HL-60 (cell line): ENCODE data around the gene FBXO48.

ENCODE experiments used
- DNase-seq, 2 experiments: peaks; one replicate each; pipeline ENCODE4 v3.0.0-alpha.2; 2010 to 2020; ENCODE audit warnings: low read depth in 1 of 2, low spot score in 1 of 2
- H3K27ac ChIP-seq: fragments of 250-450 bp; sonication (Bioruptor Pico); replicated peaks from 2 replicates; pipeline ENCODE4 v1.5.1; 2020; ENCODE audit warnings: mild to moderate bottlenecking, moderate library complexity
- H3K27me3 ChIP-seq: fragments of 250-450 bp; sonication (Bioruptor Pico); 2 replicates; pipeline ENCODE4 v1.5.1; 2021; ENCODE audit warnings: mild to moderate bottlenecking, moderate library complexity; ENCODE audit not compliant: insufficient read depth, poor library complexity, severe bottlenecking
- H3K4me3 ChIP-seq: replicated peaks from 2 replicates; pipeline ENCODE4 v1.5.1; 2011; ENCODE audit warnings: mild to moderate bottlenecking, control low read depth, low read length; ENCODE audit not compliant: insufficient read depth
- CTCF ChIP-seq: IDR thresholded peaks from one replicate; pipeline ENCODE4 v1.5.1; 2011; ENCODE audit warnings: low read length, control low read depth, inconsistent platforms; ENCODE audit not compliant: insufficient read depth
- GABPA ChIP-seq: IDR thresholded peaks from 2 replicates; pipeline ENCODE4 v1.6.1; 2012; ENCODE audit warnings: low read depth
- POLR2AphosphoS5 ChIP-seq: IDR thresholded peaks from 2 replicates; pipeline ENCODE4 v1.6.1; 2012; ENCODE audit warnings: low read depth
- REST ChIP-seq: IDR thresholded peaks from 2 replicates; pipeline ENCODE4 v1.6.1; 2012; ENCODE audit warnings: low read depth; ENCODE audit not compliant: insufficient replicate concordance
- SPI1 ChIP-seq: IDR thresholded peaks from 2 replicates; pipeline ENCODE4 v1.6.1; 2012; ENCODE audit warnings: low read depth, mild to moderate bottlenecking, borderline replicate concordance

FBXO48 gene

GRCh38 chr2:68512966-68513365, 45.9 kb upstream of the FBXO48 start:
- H3K27me3 ChIP-seq: no peaks in the 10 kb centered on the region
- no peak for DNase-seq
- no peak overlapping the region for H3K27ac ChIP-seq
- no peak overlapping the region for H3K4me3 ChIP-seq
- TF ChIP-seq SPI1 (no peak), GABPA (no peak), POLR2AphosphoS5 (no peak), REST (no peak), CTCF (no peak)

- TF ChIP-seq SPI1 (no peak), GABPA (no peak), POLR2AphosphoS5 (no peak), REST (no peak), CTCF (no peak)
- Histone ChIP-seq H3K27ac (no peak overlapping the region), H3K4me3 (no peak overlapping the region), H3K27me3 (no peaks in the 10 kb centered on the region)
- no peak for DNase-seq
Observed at GRCh38 chr2:68512326-68512725, 45.2 kb upstream of the FBXO48 start.

- TF ChIP-seq SPI1 (peak; percentile 58; the same call in 1 of the 2 replicates), CTCF (no peak)
- H3K27ac ChIP-seq: no peak overlapping the region
- DNase-seq: no peak
- H3K4me3 ChIP-seq: no peak overlapping the region
- H3K27me3 ChIP-seq: no peaks in the 10 kb centered on the region
Observed at GRCh38 chr2:68506170-68506569, 39.1 kb upstream of the FBXO48 start.

GRCh38 chr2:68505603-68506159, 38.6 kb upstream of the FBXO48 start:
- DNase-seq: no peak
- H3K27ac ChIP-seq: no peak overlapping the region
- TF ChIP-seq CTCF (no peak), REST (no peak)
- H3K4me3 ChIP-seq: no peak overlapping the region
- H3K27me3 ChIP-seq: no peaks in the 10 kb centered on the region
